ACHN (cell line): Measurements from ENCODE around the gene PFDN5.

ENCODE experiments used
- DNase-seq: peaks from one replicate; pipeline ENCODE4 v3.0.0-alpha.2; 2015
- in situ Hi-C: cut with HindIII; loops from 2 replicates; pipeline ENCODE4 v1.10.0; 2017; ENCODE audit warnings: low sequenced_read_pairs, low pct_ligation_motif_present, low pct_unique_long_range_greater_than_20kb

Gene PFDN5

DNA sequence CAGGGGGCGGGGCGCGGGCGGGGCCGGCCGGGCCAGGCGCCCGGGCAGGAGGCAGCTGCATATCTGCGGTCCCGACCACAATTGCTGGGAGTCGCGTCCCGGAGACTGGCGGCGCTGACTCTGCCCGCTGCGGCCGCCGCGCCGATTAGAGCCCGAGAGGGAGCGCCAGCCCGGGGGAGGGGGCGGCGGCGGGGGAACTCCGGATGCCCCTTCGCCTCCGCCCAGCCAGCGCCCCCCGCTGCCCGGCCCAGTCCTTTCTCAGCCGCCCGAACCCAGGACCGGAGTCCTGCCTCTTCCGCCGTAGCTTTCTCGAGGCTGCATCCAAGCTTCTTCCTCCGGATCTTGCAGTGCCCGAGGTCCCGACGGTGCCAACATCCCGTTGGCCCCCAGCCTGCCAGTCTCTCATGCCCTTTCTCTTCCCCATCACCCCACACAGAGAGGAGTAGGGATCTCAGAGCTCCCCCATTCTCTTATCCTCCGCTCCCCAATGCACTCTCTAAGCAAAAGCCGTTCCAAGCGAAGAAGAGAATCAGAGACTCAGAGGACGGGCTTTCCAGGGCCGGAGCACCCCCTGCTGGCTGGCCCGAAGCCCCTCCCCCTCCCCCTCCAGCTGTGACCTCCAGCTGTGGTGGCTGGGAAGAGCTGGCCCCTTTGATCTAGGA, 49.6 kb downstream of the PFDN5 start:
- in situ Hi-C loops = no loop called here
- DNase-seq = peak; percentile 80

DNA sequence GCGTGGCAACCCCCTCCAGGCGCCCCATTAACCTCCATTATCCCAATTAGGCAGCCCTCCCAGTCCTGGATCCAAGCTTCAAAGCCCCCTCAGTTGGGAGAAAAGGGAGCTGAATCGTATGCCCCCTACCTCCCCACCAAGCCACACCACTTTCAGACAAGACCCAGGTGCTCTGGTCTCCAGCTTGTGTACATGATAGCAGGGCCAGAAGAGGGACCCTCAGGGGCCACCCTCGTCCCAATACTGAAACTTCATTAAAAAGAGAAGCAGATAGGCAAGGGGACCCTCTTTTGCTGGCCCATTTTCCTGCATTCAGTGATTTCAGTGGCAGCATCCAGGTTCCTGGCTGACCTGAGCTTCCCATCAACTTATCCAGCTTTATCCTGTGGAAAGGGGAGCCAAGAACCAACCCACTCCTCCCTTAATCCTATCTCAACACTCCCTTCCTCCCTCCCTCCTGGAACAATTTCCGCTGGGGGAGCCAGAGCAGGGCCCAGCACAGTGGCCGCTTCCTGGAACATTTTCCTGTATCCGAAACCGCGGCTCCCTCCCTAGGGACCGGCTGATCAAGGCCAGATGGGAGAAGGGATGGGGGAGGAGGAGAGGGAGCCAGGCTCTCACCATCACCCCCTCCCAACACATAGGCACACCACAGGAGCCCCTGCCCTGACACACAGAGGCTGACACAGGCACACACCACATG, 50.3 kb downstream of the PFDN5 start:
- in situ Hi-C loops = no loop called here
- no peak for DNase-seq

DNA sequence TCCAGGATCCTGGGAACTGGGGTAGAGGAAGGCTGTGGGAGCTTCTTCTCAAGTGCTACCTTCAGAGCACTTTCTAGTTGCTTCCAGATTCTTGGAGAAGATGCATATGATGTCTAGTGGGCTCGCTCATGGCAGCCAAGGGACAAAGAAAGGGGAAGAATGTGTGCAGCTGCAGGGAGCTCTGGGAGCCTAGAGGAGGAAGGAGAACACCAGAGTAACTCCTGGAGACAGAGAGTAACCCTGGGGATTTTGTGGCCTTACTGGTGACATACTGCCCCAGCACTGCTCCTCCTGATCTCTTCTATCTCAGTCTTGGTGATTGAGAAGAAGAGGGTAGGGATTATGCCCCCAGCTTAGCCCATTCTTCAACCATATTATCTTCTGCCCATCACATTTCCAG, 51.1 kb downstream of the PFDN5 start:
- in situ Hi-C loops = no loop called here
- DNase-seq = no peak

DNA sequence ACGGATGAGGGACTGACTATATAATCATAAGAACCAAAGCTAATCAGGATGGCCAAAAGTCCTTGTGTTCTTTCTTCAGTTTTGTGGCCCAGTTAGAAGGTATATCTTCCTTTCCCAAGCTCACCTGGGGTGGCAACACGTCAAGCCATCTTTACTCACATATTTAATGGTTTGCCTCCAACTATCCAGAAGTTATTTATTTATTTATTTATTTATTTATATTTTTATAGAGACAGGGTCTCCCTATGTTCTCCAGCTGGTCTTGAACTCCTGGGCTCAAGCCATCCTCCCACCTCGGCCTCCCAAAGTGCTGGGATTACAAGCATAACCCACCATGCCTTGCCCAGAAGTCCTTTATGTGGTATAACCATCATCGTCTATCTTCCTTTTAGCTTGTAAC, 52.6 kb downstream of the PFDN5 start:
- in situ Hi-C loops = no loop called here
- DNase-seq = no peak
